Ishikawa (cell line): ENCODE measurements around the gene LATS2.

Experiments
- CEBPB ChIP-seq: IDR thresholded peaks from 2 replicates; pipeline ENCODE4 v1.6.1; 2012
- CREB1 ChIP-seq: IDR thresholded peaks from 2 replicates; pipeline ENCODE4 v1.6.1; 2012; ENCODE audit warnings: low read depth
- EGR1 ChIP-seq: IDR thresholded peaks from 2 replicates; pipeline ENCODE4 v1.6.1; 2012
- EP300 ChIP-seq: IDR thresholded peaks from 2 replicates; pipeline ENCODE4 v1.6.1; 2012; ENCODE audit warnings: borderline replicate concordance
- FOXM1 ChIP-seq: IDR thresholded peaks from 2 replicates; pipeline ENCODE4 v1.6.1; 2012; ENCODE audit warnings: low read depth, borderline replicate concordance
- MAX ChIP-seq: IDR thresholded peaks from 2 replicates; pipeline ENCODE4 v1.6.1; 2012
- NFIC ChIP-seq: IDR thresholded peaks from 2 replicates; pipeline ENCODE4 v1.6.1; 2012
- RAD21 ChIP-seq: IDR thresholded peaks from 2 replicates; pipeline ENCODE4 v1.6.1; 2012; ENCODE audit warnings: low read depth
- TAF1 ChIP-seq: IDR thresholded peaks from 2 replicates; pipeline ENCODE4 v1.6.1; 2012; ENCODE audit warnings: low read depth, mild to moderate bottlenecking
- TCF12 ChIP-seq: IDR thresholded peaks from 2 replicates; pipeline ENCODE4 v1.6.1; 2012; ENCODE audit warnings: low read depth
- TEAD4 ChIP-seq: IDR thresholded peaks from 2 replicates; pipeline ENCODE4 v1.6.1; 2012
- USF1 ChIP-seq: IDR thresholded peaks from 2 replicates; pipeline ENCODE4 v1.6.1; 2012
- YY1 ChIP-seq: IDR thresholded peaks from 2 replicates; pipeline ENCODE4 v1.6.1; 2012; ENCODE audit warnings: low read depth
- ZBTB7A ChIP-seq: IDR thresholded peaks from 2 replicates; pipeline ENCODE4 v1.6.1; 2012; ENCODE audit warnings: low read depth
- TF ChIP-seq, protein P1 (sequence below): IDR thresholded peaks from 2 replicates; pipeline ENCODE4 v1.6.1; 2012; ENCODE audit warnings: low read depth, mild to moderate bottlenecking

The LATS2 gene

GRCh38 chr13:21046203-21046602 is 15.2 kb downstream of the LATS2 start:
- no peak for TF ChIP-seq RAD21
- TF ChIP-seq MAX = no peak

- no peak for TF ChIP-seq CEBPB
- no peak for TF ChIP-seq USF1
- TF ChIP-seq TCF12 = no peak
- TF ChIP-seq ZBTB7A = no peak
- no peak for TF ChIP-seq EP300
- no peak for TF ChIP-seq YY1
- TF ChIP-seq NFIC = no peak
- no peak for TF ChIP-seq EGR1
- TF ChIP-seq FOXM1 = no peak
- TF ChIP-seq MAX = no peak
- no peak for TF ChIP-seq TEAD4
These were observed 16.3 kb downstream of the LATS2 start for GRCh38 chr13:21045100-21045499.

DNA sequence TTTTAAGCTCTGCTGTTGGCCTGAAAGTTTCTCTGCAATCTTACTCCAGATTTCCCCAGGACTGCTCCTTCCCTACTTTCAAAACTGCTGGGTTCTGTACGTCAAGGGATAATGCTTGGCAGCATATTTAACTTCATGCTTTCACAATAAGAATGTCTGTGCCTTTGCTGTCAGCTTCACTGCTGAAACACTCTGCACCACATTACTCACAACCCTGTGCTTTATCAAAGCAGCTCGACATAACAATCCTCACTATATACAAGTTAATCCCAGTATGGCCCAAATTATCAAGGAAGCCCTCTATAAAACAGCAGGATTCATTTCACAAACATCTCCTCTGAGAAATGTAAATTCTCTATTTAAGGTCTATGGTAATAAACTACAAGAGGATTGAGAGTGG is 17.5 kb downstream of the LATS2 start:
- TF ChIP-seq CEBPB (no peak), TAF1 (no peak)

GRCh38 chr13:21040120-21040826 is 21.1 kb downstream of the LATS2 start:
- TF ChIP-seq TCF12 (no peak), ZBTB7A (no peak), YY1 (no peak), FOXM1 (no peak), TAF1 (no peak), EP300 (no peak), RAD21 (no peak), MAX (no peak), USF1 (no peak), CREB1 (no peak), NFIC (no peak), EGR1 (no peak), TEAD4 (no peak)
- TF ChIP-seq, protein P1, sequence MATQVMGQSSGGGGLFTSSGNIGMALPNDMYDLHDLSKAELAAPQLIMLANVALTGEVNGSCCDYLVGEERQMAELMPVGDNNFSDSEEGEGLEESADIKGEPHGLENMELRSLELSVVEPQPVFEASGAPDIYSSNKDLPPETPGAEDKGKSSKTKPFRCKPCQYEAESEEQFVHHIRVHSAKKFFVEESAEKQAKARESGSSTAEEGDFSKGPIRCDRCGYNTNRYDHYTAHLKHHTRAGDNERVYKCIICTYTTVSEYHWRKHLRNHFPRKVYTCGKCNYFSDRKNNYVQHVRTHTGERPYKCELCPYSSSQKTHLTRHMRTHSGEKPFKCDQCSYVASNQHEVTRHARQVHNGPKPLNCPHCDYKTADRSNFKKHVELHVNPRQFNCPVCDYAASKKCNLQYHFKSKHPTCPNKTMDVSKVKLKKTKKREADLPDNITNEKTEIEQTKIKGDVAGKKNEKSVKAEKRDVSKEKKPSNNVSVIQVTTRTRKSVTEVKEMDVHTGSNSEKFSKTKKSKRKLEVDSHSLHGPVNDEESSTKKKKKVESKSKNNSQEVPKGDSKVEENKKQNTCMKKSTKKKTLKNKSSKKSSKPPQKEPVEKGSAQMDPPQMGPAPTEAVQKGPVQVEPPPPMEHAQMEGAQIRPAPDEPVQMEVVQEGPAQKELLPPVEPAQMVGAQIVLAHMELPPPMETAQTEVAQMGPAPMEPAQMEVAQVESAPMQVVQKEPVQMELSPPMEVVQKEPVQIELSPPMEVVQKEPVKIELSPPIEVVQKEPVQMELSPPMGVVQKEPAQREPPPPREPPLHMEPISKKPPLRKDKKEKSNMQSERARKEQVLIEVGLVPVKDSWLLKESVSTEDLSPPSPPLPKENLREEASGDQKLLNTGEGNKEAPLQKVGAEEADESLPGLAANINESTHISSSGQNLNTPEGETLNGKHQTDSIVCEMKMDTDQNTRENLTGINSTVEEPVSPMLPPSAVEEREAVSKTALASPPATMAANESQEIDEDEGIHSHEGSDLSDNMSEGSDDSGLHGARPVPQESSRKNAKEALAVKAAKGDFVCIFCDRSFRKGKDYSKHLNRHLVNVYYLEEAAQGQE = no peak

DNA sequence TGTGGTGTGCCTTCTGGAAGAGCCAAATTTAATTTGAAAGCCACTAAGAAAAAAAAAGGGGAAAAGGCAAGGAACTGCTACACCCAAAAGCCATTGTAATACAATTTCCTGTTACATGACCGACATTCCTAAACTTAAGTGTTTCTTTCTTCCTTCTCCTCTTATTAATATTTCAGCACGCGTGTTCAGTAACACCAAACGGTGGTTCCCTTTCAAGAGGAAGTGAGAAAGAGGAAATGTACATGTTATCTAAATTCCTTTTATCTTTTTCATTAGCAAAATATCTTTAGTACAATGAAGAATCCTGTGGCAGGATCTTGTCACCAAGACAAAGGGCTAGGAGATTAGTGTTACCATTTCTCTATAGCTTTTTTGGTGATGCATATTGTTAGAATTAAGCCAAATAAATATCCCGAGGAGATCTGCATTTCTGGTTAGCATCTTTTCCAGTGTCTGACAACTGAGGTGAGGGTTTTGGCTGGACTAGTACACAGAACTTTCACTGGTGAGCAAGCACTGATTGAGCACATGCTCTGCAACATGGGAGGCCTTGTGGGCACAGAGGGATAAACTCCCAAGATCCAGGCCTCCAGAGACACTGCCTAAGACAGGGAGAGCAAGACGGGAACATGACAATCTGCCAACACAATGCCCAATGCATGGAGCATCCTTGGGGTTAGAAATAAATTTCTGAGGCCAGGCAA is 22.1 kb downstream of the LATS2 start:
- no peak for TF ChIP-seq CREB1
- TF ChIP-seq TEAD4 = no peak
- TF ChIP-seq TAF1 = no peak
- TF ChIP-seq EGR1 = no peak
- no peak for TF ChIP-seq MAX
- no peak for TF ChIP-seq NFIC
- TF ChIP-seq CEBPB = no peak
- TF ChIP-seq EP300 = no peak
- TF ChIP-seq ZBTB7A = no peak
- no peak for TF ChIP-seq TCF12
- TF ChIP-seq YY1 = no peak
- no peak for TF ChIP-seq FOXM1
- TF ChIP-seq, protein P1 = no peak
- TF ChIP-seq USF1 = no peak
- TF ChIP-seq RAD21 = no peak
